IPS DF 6.9 (cell line): Measurements from ENCODE around the gene PCDHGB7.
"Not testable (repeated sequence)": the region's sequence is repeated elsewhere in the genome, so short reads cannot be mapped to it uniquely, and the experiment has no call there.

Experiments
- DNase-seq: peaks from one replicate; pipeline ENCODE4 v3.0.0-alpha.2; 2013; ENCODE audit warnings: low read depth, low spot score
- H3K27ac ChIP-seq: one replicate; pipeline ENCODE4 v1.5.1; 2013; ENCODE audit warnings: low read length, control low read depth
- H3K27me3 ChIP-seq: 2 replicates; pipeline ENCODE4 v1.6.1; 2013; ENCODE audit warnings: mild to moderate bottlenecking, low read length; ENCODE audit not compliant: control insufficient read depth, insufficient read depth
- H3K36me3 ChIP-seq: 2 replicates; pipeline ENCODE4 v1.6.1; 2013; ENCODE audit warnings: low read length; ENCODE audit not compliant: control insufficient read depth, insufficient read depth
- H3K4me1 ChIP-seq: 2 replicates; pipeline ENCODE4 v1.6.1; 2013; ENCODE audit warnings: low read length; ENCODE audit not compliant: control insufficient read depth, insufficient read depth
- H3K4me3 ChIP-seq: 2 replicates; pipeline ENCODE4 v1.5.1; 2013; ENCODE audit warnings: mild to moderate bottlenecking, low read length
- H3K9me3 ChIP-seq: 2 replicates; pipeline ENCODE4 v1.6.1; 2013; ENCODE audit warnings: low read length, inconsistent platforms; ENCODE audit not compliant: control insufficient read depth, insufficient read depth
- WGBS: extraction: QIAGEN DNeasy Blood & Tissue Kit; methylation state at CpG from one replicate; pipeline ENCODE4 v1.1.7; 2013; ENCODE audit warnings: mixed read lengths, missing lambda C conversion rate; ENCODE audit not compliant: insufficient read length, insufficient coverage; 5-methylcytosine and 5-hydroxymethylcytosine counted together

PCDHGB7 gene

GRCh38 chr5:141417494-141418172 is at the start of gene PCDHGB7:
Gene PCDHGB7 (plus strand): TSS chr5:141417677. CDS start chr5:141417860, 183 bp downstream.
- not testable (repeated sequence) for H3K9me3 ChIP-seq, H3K27ac ChIP-seq, DNase-seq, H3K27me3 ChIP-seq, H3K4me1 ChIP-seq, H3K36me3 ChIP-seq
- peak within 1 kb of the TSS; percentile 71; the same call in 1 of the 2 replicates for H3K4me3 ChIP-seq
- WGBS: no CpG with 5 or more reads among the region's 47 CpGs

- Histone ChIP-seq H3K4me3 (no peak within 1 kb of the TSS), H3K9me3 (no peaks in the 10 kb centered on the region; the same call in 1 of the 2 replicates), H3K27me3 (no peaks in the 10 kb centered on the region), H3K36me3 (peaks cover 3% of the 10 kb centered on the region; the same call in 1 of the 2 replicates), H3K4me1 (no peaks in the 10 kb centered on the region), H3K27ac (no peak within 1 kb of the TSS)
- no CpG with 5 or more reads among the region's 32 CpGs for WGBS
- no peak for DNase-seq
Observed at GRCh38 chr5:141369994-141370848, 47.3 kb upstream of the PCDHGB7 start, which contains the start of gene PCDHGB3. Gene PCDHGB3 (plus strand): TSS chr5:141370242. CDS start chr5:141370395, 153 bp downstream.

- Histone ChIP-seq H3K36me3 (no peaks in the 10 kb centered on the region; the same call in 1 of the 2 replicates), H3K4me3 (no peak overlapping the region), H3K9me3 (no peaks in the 10 kb centered on the region; the same call in 1 of the 2 replicates), H3K27me3 (no peaks in the 10 kb centered on the region), H3K4me1 (no peaks in the 10 kb centered on the region), H3K27ac (no peak overlapping the region)
- no CpG with 5 or more reads among the region's 69 CpGs for WGBS
- DNase-seq: no peak
Observed at GRCh38 chr5:141371572-141372475, 45.7 kb upstream of the PCDHGB7 start.

DNA sequence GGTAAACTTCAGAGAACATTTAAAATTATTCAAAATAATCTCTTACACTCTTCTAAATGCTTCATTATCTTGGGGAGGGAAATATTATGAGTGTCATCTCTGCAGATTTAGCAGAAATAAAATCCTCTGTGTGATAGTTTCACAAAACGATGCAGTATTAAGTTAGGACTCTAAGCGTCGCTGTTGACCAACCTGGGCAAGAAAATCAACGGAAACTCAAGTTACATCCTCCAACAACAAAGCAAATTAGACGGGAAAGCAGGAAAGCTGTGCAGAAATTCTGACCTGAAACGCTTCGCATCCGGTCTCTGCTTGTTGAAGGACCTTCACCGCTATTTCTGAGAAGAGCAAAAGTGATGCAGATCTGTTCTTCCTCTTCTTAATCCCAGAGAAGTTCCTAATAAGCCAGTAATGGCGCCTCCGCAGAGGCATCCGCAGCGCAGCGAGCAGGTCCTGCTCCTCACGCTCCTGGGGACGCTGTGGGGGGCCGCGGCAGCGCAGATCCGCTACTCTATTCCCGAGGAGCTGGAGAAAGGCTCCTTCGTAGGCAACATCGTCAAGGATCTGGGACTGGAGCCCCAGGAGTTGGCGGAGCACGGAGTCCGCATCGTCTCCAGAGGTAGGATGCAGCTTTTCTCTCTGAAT is 43.7 kb upstream of the PCDHGB7 start, which contains the start of gene PCDHGA6:
Gene PCDHGA6, plus strand, starts transcription at position 219 of the 645 bp plus-strand sequence. Its CDS starts 193 bp downstream, at position 412.
- Histone ChIP-seq H3K36me3 (no peaks in the 10 kb centered on the region; the same call in 1 of the 2 replicates), H3K4me3 (no peak within 1 kb of the TSS), H3K27me3 (no peaks in the 10 kb centered on the region), H3K27ac (no peak within 1 kb of the TSS), H3K9me3 (no peaks in the 10 kb centered on the region; the same call in 1 of the 2 replicates), H3K4me1 (no peaks in the 10 kb centered on the region)
- DNase-seq: no peak
- WGBS: no CpG with 5 or more reads among the region's 27 CpGs

GRCh38 chr5:141374627-141375026 is 42.9 kb upstream of the PCDHGB7 start:
- H3K9me3 ChIP-seq: no peaks in the 10 kb centered on the region; the same call in 1 of the 2 replicates
- DNase-seq: no peak

DNA sequence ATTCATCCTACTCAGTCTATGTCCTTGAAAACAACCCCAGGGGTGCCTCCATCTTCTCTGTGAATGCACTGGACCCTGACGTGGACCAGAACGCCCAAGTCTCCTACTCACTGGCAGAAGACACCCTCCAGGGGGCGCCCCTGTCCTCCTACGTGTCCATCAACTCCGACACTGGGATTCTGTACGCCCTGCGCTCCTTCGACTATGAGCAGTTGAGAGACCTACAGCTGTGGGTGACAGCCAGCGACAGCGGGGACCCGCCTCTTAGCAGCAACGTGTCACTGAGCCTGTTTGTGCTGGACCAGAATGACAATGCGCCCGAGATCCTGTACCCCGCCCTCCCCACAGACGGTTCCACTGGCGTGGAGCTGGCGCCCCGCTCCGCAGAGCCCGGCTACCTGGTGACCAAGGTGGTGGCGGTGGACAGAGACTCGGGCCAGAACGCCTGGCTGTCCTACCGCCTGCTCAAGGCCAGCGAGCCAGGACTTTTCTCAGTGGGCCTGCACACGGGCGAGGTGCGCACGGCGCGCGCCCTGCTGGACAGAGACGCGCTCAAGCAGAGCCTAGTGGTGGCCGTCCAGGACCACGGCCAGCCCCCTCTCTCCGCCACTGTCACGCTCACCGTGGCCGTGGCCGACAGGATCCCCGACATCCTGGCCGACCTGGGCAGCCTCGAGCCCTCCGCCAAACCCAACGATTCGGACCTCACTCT is 41.9 kb upstream of the PCDHGB7 start:
- H3K27me3 ChIP-seq, H3K9me3 ChIP-seq, H3K4me1 ChIP-seq, H3K27ac ChIP-seq, H3K4me3 ChIP-seq, H3K36me3 ChIP-seq, DNase-seq: not testable (repeated sequence)
- no CpG with 5 or more reads among the region's 48 CpGs for WGBS

More at GRCh38 chr5:141374627-141375026, 42.9 kb upstream of the PCDHGB7 start:
- Histone ChIP-seq H3K4me3 (no peak overlapping the region), H3K4me1 (no peaks in the 10 kb centered on the region), H3K36me3 (no peaks in the 10 kb centered on the region; the same call in 1 of the 2 replicates), H3K27ac (no peak overlapping the region), H3K27me3 (no peaks in the 10 kb centered on the region)
- no CpG with 5 or more reads among the region's 14 CpGs for WGBS

DNA sequence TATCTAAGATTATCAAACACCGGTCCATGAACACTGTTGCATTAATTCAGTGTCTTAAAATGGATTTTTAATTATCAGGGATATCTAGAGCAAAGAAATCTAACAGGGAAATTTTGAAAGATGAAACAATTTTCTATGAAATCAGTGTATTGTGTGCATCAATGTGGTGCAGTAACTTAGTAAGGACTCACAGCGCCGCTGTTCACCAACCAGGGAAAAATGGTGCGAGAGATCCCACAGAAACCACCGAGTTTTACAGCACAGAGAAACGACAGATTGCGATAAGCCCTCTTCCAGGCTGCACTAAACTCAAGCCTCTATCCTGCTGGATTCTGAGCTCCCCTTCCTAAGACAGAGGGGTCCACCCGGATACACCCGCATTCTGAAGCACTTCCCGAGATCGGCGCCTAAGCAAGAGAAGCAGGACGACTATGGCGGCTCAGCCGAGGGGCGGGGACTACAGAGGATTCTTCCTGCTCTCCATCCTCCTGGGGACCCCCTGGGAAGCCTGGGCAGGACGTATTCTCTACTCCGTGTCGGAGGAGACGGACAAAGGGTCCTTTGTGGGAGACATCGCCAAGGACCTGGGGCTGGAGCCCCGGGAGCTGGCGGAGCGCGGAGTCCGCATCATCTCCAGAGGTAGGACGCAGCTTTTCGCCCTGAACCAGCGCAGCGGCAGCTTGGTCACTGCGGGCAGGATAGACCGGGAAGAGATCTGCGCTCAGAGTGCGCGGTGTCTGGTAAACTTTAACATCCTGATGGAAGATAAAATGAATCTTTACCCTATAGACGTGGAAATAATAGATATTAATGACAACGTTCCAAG is 34.8 kb upstream of the PCDHGB7 start, which contains the start of gene PCDHGA7:
Gene PCDHGA7, plus strand, starts transcription at position 274 of the 826 bp plus-strand sequence. Its CDS starts 158 bp downstream, at position 432.
- Histone ChIP-seq H3K36me3 (no peaks in the 10 kb centered on the region), H3K27ac (no peak within 1 kb of the TSS)

GRCh38 chr5:141383345-141383744 is 34.1 kb upstream of the PCDHGB7 start:
- no peak overlapping the region for H3K27ac ChIP-seq
- H3K36me3 ChIP-seq: no peaks in the 10 kb centered on the region
- no CpG with 5 or more reads among the region's 21 CpGs for WGBS
- peaks cover under 1% of the 10 kb centered on the region; the same call in 1 of the 2 replicates for H3K4me1 ChIP-seq
- peaks cover under 1% of the 10 kb centered on the region for H3K9me3 ChIP-seq
- peaks cover 3% of the 10 kb centered on the region; the same call in 1 of the 2 replicates for H3K27me3 ChIP-seq
- DNase-seq: no peak
- no peak overlapping the region for H3K4me3 ChIP-seq

More for the DNA sequence above, 34.8 kb upstream of the PCDHGB7 start, which contains the start of gene PCDHGA7:
- Histone ChIP-seq H3K27me3 (no peaks in the 10 kb centered on the region), H3K4me3 (no peak within 1 kb of the TSS), H3K4me1 (no peaks in the 10 kb centered on the region), H3K9me3 (no peaks in the 10 kb centered on the region; the same call in 1 of the 2 replicates)
- no peak for DNase-seq
- no CpG with 5 or more reads among the region's 37 CpGs for WGBS
